GM18502 (cell line): ENCODE data around the gene METTL8.
A peak's percentile ranks its signal among the peaks of the same experiment; 100 is the strongest.
"Not testable (repeated sequence)": the region's sequence is repeated elsewhere in the genome, so short reads cannot be mapped to it uniquely, and the experiment has no call there.

Source experiments
- ATAC-seq: cut with Tn5 transposase; IDR thresholded peaks from one replicate; pipeline ENCODE4 v1.9.1; 2021; ENCODE audit warnings: mild to moderate bottlenecking; ENCODE audit not compliant: unreplicated experiment, poor library complexity

Gene METTL8

GRCh38 chr2:171317492-171318125 lies 116.2 kb downstream of the METTL8 start:
- peak; percentile 27 for ATAC-seq

- no peak for ATAC-seq
These were observed 116.9 kb downstream of the METTL8 start for GRCh38 chr2:171316755-171317337.

GRCh38 chr2:171316220-171316619 lies 117.6 kb downstream of the METTL8 start:
- ATAC-seq: no peak

- ATAC-seq: no peak
These were observed 118.0 kb downstream of the METTL8 start for GRCh38 chr2:171315781-171316180.

- ATAC-seq: not testable (repeated sequence)
These were observed 121.6 kb downstream of the METTL8 start for GRCh38 chr2:171312182-171312581.

- ATAC-seq: not testable (repeated sequence)
These were observed 122.2 kb downstream of the METTL8 start for GRCh38 chr2:171311589-171311988.

GRCh38 chr2:171310889-171311288 lies 122.9 kb downstream of the METTL8 start:
- no peak for ATAC-seq

- ATAC-seq: no peak
These were observed 124.1 kb downstream of the METTL8 start for GRCh38 chr2:171309455-171310286.

GRCh38 chr2:171308280-171309054 lies 125.3 kb downstream of the METTL8 start:
- ATAC-seq: no peak

GRCh38 chr2:171307560-171307959 lies 126.2 kb downstream of the METTL8 start:
- peak; percentile 83 for ATAC-seq

GRCh38 chr2:171297956-171298355 lies 135.8 kb downstream of the METTL8 start:
- ATAC-seq: no peak

- ATAC-seq: no peak
These were observed 139.2 kb downstream of the METTL8 start for GRCh38 chr2:171294608-171295007.

GRCh38 chr2:171293661-171294060 lies 140.1 kb downstream of the METTL8 start:
- ATAC-seq: no peak

- no peak for ATAC-seq
These were observed 143.8 kb downstream of the METTL8 start for GRCh38 chr2:171289991-171290390.

- ATAC-seq: no peak
These were observed 144.5 kb downstream of the METTL8 start for GRCh38 chr2:171289316-171289715.

- no peak for ATAC-seq
These were observed 146.2 kb downstream of the METTL8 start for GRCh38 chr2:171287611-171288010.

- no peak for ATAC-seq
These were observed 146.7 kb downstream of the METTL8 start for GRCh38 chr2:171287036-171287571.

- no peak for ATAC-seq
These were observed 152.7 kb downstream of the METTL8 start for GRCh38 chr2:171281110-171281509.

- ATAC-seq: no peak
These were observed 153.6 kb downstream of the METTL8 start for GRCh38 chr2:171279983-171280790.

- ATAC-seq: no peak
These were observed 159.0 kb downstream of the METTL8 start for GRCh38 chr2:171274757-171275156.
